Keratinocyte (primary cell): ENCODE measurements around the gene YAP1. TPM values are rescaled to one million over a fixed set of nuclear protein-coding genes. Genes with fewer than 3 reads are reported as not detected.

Experiments
- DNase-seq: peaks from one replicate; pipeline ENCODE4 v3.0.0-alpha.2; 2011; ENCODE audit warnings: low read depth, missing footprints, low spot score
- FAIRE-seq: peaks from 2 replicates; lab custom pipeline; 2011; peaks lifted over from hg19 to GRCh38; lab: Jason Lieb, UNC
- H2AFZ ChIP-seq: 2 replicates; pipeline ENCODE4 v1.6.0; 2012; ENCODE audit warnings: low read length, control low read depth, inconsistent platforms; ENCODE audit not compliant: control insufficient read depth
- H3K27ac ChIP-seq: 2 replicates; pipeline ENCODE4 v1.5.1; 2011; ENCODE audit warnings: low read length; ENCODE audit not compliant: control insufficient read depth, insufficient read depth
- H3K27me3 ChIP-seq: 3 replicates; pipeline ENCODE4 v1.6.0; 2011; ENCODE audit warnings: low read length; ENCODE audit not compliant: control insufficient read depth, insufficient read depth; ENCODE audit errors: extremely low read depth
- H3K36me3 ChIP-seq, 2 experiments: 2 replicates in 1 of 2; 3 replicates in 1 of 2; pipeline ENCODE4 v1.5.1; 2011; ENCODE audit warnings: low read length in 2 of 2, mild to moderate bottlenecking in 1 of 2; ENCODE audit not compliant: control insufficient read depth in 2 of 2, insufficient read depth in 2 of 2; ENCODE audit errors: extremely low read depth in 1 of 2
- H3K4me1 ChIP-seq: 3 replicates; pipeline ENCODE4 v1.5.1; 2011; ENCODE audit warnings: low read length; ENCODE audit not compliant: control insufficient read depth, insufficient read depth; ENCODE audit errors: extremely low read depth
- H3K4me2 ChIP-seq: 3 replicates; pipeline ENCODE4 v1.6.0; 2011; ENCODE audit warnings: low read depth, low read length; ENCODE audit not compliant: control insufficient read depth, insufficient read depth; ENCODE audit errors: extremely low read depth
- H3K4me3 ChIP-seq, 3 experiments: fragments of 200-600 bp in 1 of 3; sonication (generic) in 1 of 3; 2 replicates in 2 of 3; 3 replicates in 1 of 3; pipeline ENCODE4 v1.5.1; 2011 to 2016; ENCODE audit warnings: low read length in 3 of 3, mild to moderate bottlenecking in 3 of 3, control low read depth in 2 of 3, inconsistent platforms in 1 of 3, low read depth in 1 of 3, mixed read lengths in 1 of 3, mixed run types in 1 of 3, moderate library complexity in 1 of 3; ENCODE audit not compliant: control insufficient read depth in 2 of 3, insufficient read depth in 2 of 3; ENCODE audit errors: extremely low read depth in 1 of 3
- H3K79me2 ChIP-seq: 2 replicates; pipeline ENCODE4 v1.6.0; 2012; ENCODE audit warnings: low read length; ENCODE audit not compliant: control insufficient read depth, insufficient read depth
- H3K9ac ChIP-seq: 3 replicates; pipeline ENCODE4 v1.6.0; 2011; ENCODE audit warnings: low read length; ENCODE audit not compliant: control insufficient read depth, insufficient read depth; ENCODE audit errors: extremely low read depth
- H3K9me1 ChIP-seq: 3 replicates; pipeline ENCODE4 v1.6.0; 2011; ENCODE audit warnings: low read length; ENCODE audit not compliant: control insufficient read depth, insufficient read depth; ENCODE audit errors: extremely low read depth
- H3K9me3 ChIP-seq: 2 replicates; pipeline ENCODE4 v1.5.1; 2012; ENCODE audit warnings: low read depth, low read length; ENCODE audit not compliant: control insufficient read depth
- H4K20me1 ChIP-seq: 3 replicates; pipeline ENCODE4 v1.6.0; 2011; ENCODE audit warnings: low read length; ENCODE audit not compliant: control insufficient read depth, insufficient read depth; ENCODE audit errors: extremely low read depth
- CTCF ChIP-seq, 3 experiments: IDR thresholded peaks in 1 of 3; conservative IDR thresholded peaks in 1 of 3; optimal IDR thresholded peaks in 1 of 3; 2 replicates in 2 of 3; 3 replicates in 1 of 3; pipeline versions ENCODE3 to v1.5.1; 2011; ENCODE audit warnings: low read length in 3 of 3, mild to moderate bottlenecking in 3 of 3, moderate library complexity in 2 of 3, control low read depth in 1 of 3, inconsistent platforms in 1 of 3; ENCODE audit not compliant: insufficient read depth in 2 of 3; ENCODE audit errors: extremely low read depth in 1 of 3
- EZH2 ChIP-seq: IDR thresholded peaks from one replicate; pipeline ENCODE4 v1.6.1; 2012; ENCODE audit warnings: inconsistent platforms, mild to moderate bottlenecking, low read length, moderate library complexity
- dilution Hi-C: fragments of 300-500 bp; cut with MboI; formaldehyde crosslinking; loops from one replicate; pipeline ENCODE4 v1.7.0; 2020; ENCODE audit warnings: low sequenced_read_pairs; ENCODE audit not compliant: extremely low pct_ligation_motif_present
- polyA plus RNA-seq, 5 experiments: library from polyadenylated mRNA; depleted of rRNA in 3 of 5; stranded (reverse) in 3 of 5; stranded (forward) in 1 of 5; unstranded in 1 of 5; fragments of >200 nt; gene quantifications; 1 replicate in 1 of 5; 2 replicates in 3 of 5; 3 replicates in 1 of 5; pipeline versions ENCODE4 v1.2.1 to v1.2.3, GENCODE V29; 2011 to 2012; ENCODE audit warnings: missing spikeins in 2 of 5, low read depth in 1 of 5, low replicate concordance in 1 of 5

YAP1 gene
- polyA plus RNA-seq, 1 donor (not counting 4 experiments of a cell fraction or from before 2014, with no cell fraction given), result 105 TPM

GRCh38 chr11:102147632-102148031 is 37.4 kb downstream of the YAP1 start:
- FAIRE-seq, result no peak
- H3K4me1 ChIP-seq, result peaks cover 14% of the 10 kb centered on the region

GRCh38 chr11:102148059-102148458 is 37.8 kb downstream of the YAP1 start:
- peaks cover 14% of the 10 kb centered on the region for H3K4me1 ChIP-seq
- no peak overlapping the region for H3K9ac ChIP-seq
- no peak overlapping the region for H3K4me3 ChIP-seq
- H3K4me2 ChIP-seq, result no peak overlapping the region
- dilution Hi-C loops, result no loop called here
- no peak overlapping the region for H3K27ac ChIP-seq
- peaks cover 0 to 4% of the 10 kb centered on the region in 2 experiments for H3K36me3 ChIP-seq
- DNase-seq, result no peak
- no peak for TF ChIP-seq CTCF (optimal IDR thresholded peaks at IDR 0.05 in 1 of 3, IDR thresholded peaks at IDR 0.05 in 1 of 3, conservative IDR thresholded peaks at IDR 0.05 in 1 of 3; ENCODE audit: extremely low read depth in 1 of 3, insufficient read depth in 2 of 3, low read length in 3 of 3)
- TF ChIP-seq EZH2, result no peak
- no peaks in the 10 kb centered on the region for H3K27me3 ChIP-seq
- H3K79me2 ChIP-seq, result peaks cover 99% of the 10 kb centered on the region
- H3K9me1 ChIP-seq, result no peaks in the 10 kb centered on the region
- FAIRE-seq, result no peak
- H2AFZ ChIP-seq, result no peak overlapping the region
- no peaks in the 10 kb centered on the region for H3K9me3 ChIP-seq
- H4K20me1 ChIP-seq, result peaks cover 2% of the 10 kb centered on the region

More at GRCh38 chr11:102147632-102148031, 37.4 kb downstream of the YAP1 start:
- Histone ChIP-seq H3K36me3 (peaks cover 0 to 4% of the 10 kb centered on the region in 2 experiments), H3K4me2 (no peak overlapping the region), H4K20me1 (no peaks in the 10 kb centered on the region), H3K79me2 (peaks cover 99% of the 10 kb centered on the region), H2AFZ (no peak overlapping the region), H3K9ac (no peak overlapping the region), H3K27me3 (no peaks in the 10 kb centered on the region), H3K27ac (no peak overlapping the region), H3K4me3 (no peak overlapping the region), H3K9me1 (no peaks in the 10 kb centered on the region), H3K9me3 (no peaks in the 10 kb centered on the region)
- dilution Hi-C loops, result no loop called here
- TF ChIP-seq EZH2, result no peak
- TF ChIP-seq CTCF (optimal IDR thresholded peaks at IDR 0.05 in 1 of 3, IDR thresholded peaks at IDR 0.05 in 1 of 3, conservative IDR thresholded peaks at IDR 0.05 in 1 of 3; ENCODE audit: extremely low read depth in 1 of 3, insufficient read depth in 2 of 3, low read length in 3 of 3), result no peak
- no peak for DNase-seq
